A549 (cell line): ENCODE measurements around the gene SLC47A2. TPM values are rescaled to one million over a fixed set of nuclear protein-coding genes. Genes with fewer than 3 reads are reported as not detected.
"Not testable (repeated sequence)": the region's sequence is repeated elsewhere in the genome, so short reads cannot be mapped to it uniquely, and the experiment has no call there.

ENCODE experiments used
- ATAC-seq, 2 experiments: fragments of 200-7000 bp in 1 of 2; fragments of >200 bp in 1 of 2; cut with Nextera tagmentation in 1 of 2; cut with Tn5 transposase in 1 of 2; 3 replicates each; pipeline versions ENCODE4 v1.8.0 to v1.9.1; 2018 to 2020; ENCODE audit warnings: mild to moderate bottlenecking in 1 of 2, moderate library complexity in 1 of 2
- CTCF ChIA-PET: fragments of 300-600 bp; sonication (Branson Sonifier 250); formaldehyde crosslinking; extraction: SDS; loops from one replicate; lab custom pipeline; 2021; ENCODE audit warnings: antibody characterized with exemption, inconsistent platforms; lab: Yijun Ruan, JAX
- POLR2A ChIA-PET: fragments of 350-600 bp; formaldehyde crosslinking; extraction: SDS; loops from one replicate; lab custom pipeline; 2021; ENCODE audit warnings: antibody characterized with exemption, inconsistent platforms; lab: Yijun Ruan, JAX
- DNase-seq, 2 experiments: peaks; one replicate each; pipeline versions ENCODE4 v3.0.0 to v3.0.0-alpha.2; 2011 to 2016; ENCODE audit warnings: low read depth in 1 of 2, low spot score in 1 of 2
- FAIRE-seq: peaks from 2 replicates; lab custom pipeline; 2011; peaks lifted over from hg19 to GRCh38; lab: Jason Lieb, UNC
- H3K27ac ChIP-seq, 2 experiments: fragments of >200 bp; sonication (Bioruptor Twin); formaldehyde crosslinking; 3 replicates each; pipeline ENCODE4 v1.5.1; 2016 to 2017
- H3K4me1 ChIP-seq: fragments of >200 bp; sonication (Bioruptor Twin); formaldehyde crosslinking; 3 replicates; pipeline ENCODE4 v1.6.1; 2016
- H3K4me2 ChIP-seq: fragments of >200 bp; sonication (Bioruptor Twin); formaldehyde crosslinking; 3 replicates; pipeline ENCODE4 v1.6.1; 2016
- H3K4me3 ChIP-seq: fragments of >200 bp; sonication (Bioruptor Twin); formaldehyde crosslinking; 3 replicates; pipeline ENCODE4 v1.5.1; 2016
- H3K9me3 ChIP-seq: fragments of >200 bp; sonication (Bioruptor Twin); formaldehyde crosslinking; 3 replicates; pipeline ENCODE4 v1.6.1; 2016
- CTCF ChIP-seq: fragments of >200 bp; sonication (Bioruptor Twin); formaldehyde crosslinking; IDR thresholded peaks from 3 replicates; pipeline ENCODE4 v1.5.1; 2016
- EHMT2 ChIP-seq: fragments of 200-600 bp; sonication (generic); IDR thresholded peaks from 2 replicates; pipeline ENCODE4 v1.6.1; 2016; ENCODE audit warnings: antibody characterized with exemption, low read depth, mild to moderate bottlenecking, moderate library complexity
- EP300 ChIP-seq, 2 experiments: fragments of >200 bp; sonication (Bioruptor Twin); formaldehyde crosslinking; IDR thresholded peaks; 2 replicates in 1 of 2; 3 replicates in 1 of 2; pipeline ENCODE4 v1.6.1; 2016 to 2017
- FOSB ChIP-seq: fragments of 250-450 bp; sonication (Bioruptor Pico); IDR thresholded peaks from 2 replicates; pipeline ENCODE4 v1.5.0; 2020; ENCODE audit warnings: mild to moderate bottlenecking, moderate library complexity
- JUN ChIP-seq, 2 experiments: fragments of >200 bp; sonication (Bioruptor Twin); formaldehyde crosslinking; IDR thresholded peaks; 2 replicates in 1 of 2; 3 replicates in 1 of 2; pipeline ENCODE4 v1.6.1; 2016 to 2017
- KDM1A ChIP-seq: fragments of 200-600 bp; sonication (generic); IDR thresholded peaks from 2 replicates; pipeline ENCODE4 v1.6.1; 2016; ENCODE audit warnings: low read depth, mild to moderate bottlenecking
- PHF8 ChIP-seq: fragments of 200-600 bp; sonication (generic); IDR thresholded peaks from 2 replicates; pipeline ENCODE4 v1.6.1; 2016; ENCODE audit warnings: low read depth, mild to moderate bottlenecking, antibody characterized with exemption, moderate library complexity, borderline replicate concordance
- POLR2AphosphoS2 ChIP-seq: conservative IDR thresholded peaks from 2 replicates; pipeline ENCODE4 v1.6.1; 2012; ENCODE audit warnings: low read length, improper control_type of control experiment, inconsistent platforms
- RAD21 ChIP-seq, 2 experiments: fragments of >200 bp in 1 of 2; sonication (Bioruptor Twin) in 1 of 2; formaldehyde crosslinking in 1 of 2; IDR thresholded peaks in 1 of 2; conservative IDR thresholded peaks in 1 of 2; 2 replicates in 1 of 2; 3 replicates in 1 of 2; pipeline ENCODE4 v1.6.1; 2012 to 2018; ENCODE audit warnings: inconsistent platforms in 1 of 2
- SMC3 ChIP-seq: fragments of >200 bp; sonication (Bioruptor Twin); formaldehyde crosslinking; IDR thresholded peaks from 3 replicates; pipeline ENCODE4 v1.6.1; 2018; ENCODE audit warnings: inconsistent platforms
- TP53 ChIP-seq: fragments of 250-450 bp; sonication (Bioruptor Pico); IDR thresholded peaks from 2 replicates; pipeline ENCODE4 v1.5.0; 2021; ENCODE audit warnings: mild to moderate bottlenecking, moderate library complexity
- ZFP36 ChIP-seq: fragments of 450-650 bp; IDR thresholded peaks from 2 replicates; pipeline ENCODE4 v1.6.1; 2014; ENCODE audit warnings: borderline replicate concordance; ENCODE audit not compliant: partially characterized antibody
- ZSCAN20 ChIP-seq: fragments of 250-450 bp; sonication (Bioruptor Pico); IDR thresholded peaks from 2 replicates; pipeline ENCODE4 v1.8.0; 2022; ENCODE audit warnings: mild to moderate bottlenecking, moderate library complexity
- WGBS: methylation state at CpG from one replicate; pipeline ENCODE4 v1.1.6; 2017; ENCODE audit errors: missing lambda C conversion rate; 5-methylcytosine and 5-hydroxymethylcytosine counted together
- polyA plus RNA-seq, 4 experiments: library from polyadenylated mRNA; depleted of rRNA in 3 of 4; stranded (reverse); fragments of >200 nt; fragmentation: RNase III in 1 of 4; extraction: RNeasy Plus Mini Kit Qiagen cat#74134 plus additional on column Dnase treatment in 1 of 4; gene quantifications; 2 replicates in 3 of 4; 3 replicates in 1 of 4; pipeline ENCODE4 v1.2.3, GENCODE V29; 2011 to 2017
- TF ChIP-seq, protein P1 (sequence below): IDR thresholded peaks from 2 replicates; pipeline ENCODE4 v1.6.1; 2012

SLC47A2 gene
- polyA plus RNA-seq, 2 of the 4 experiments (the other 2 are of a cell fraction) = 0.13 to 0.27 TPM

DNA sequence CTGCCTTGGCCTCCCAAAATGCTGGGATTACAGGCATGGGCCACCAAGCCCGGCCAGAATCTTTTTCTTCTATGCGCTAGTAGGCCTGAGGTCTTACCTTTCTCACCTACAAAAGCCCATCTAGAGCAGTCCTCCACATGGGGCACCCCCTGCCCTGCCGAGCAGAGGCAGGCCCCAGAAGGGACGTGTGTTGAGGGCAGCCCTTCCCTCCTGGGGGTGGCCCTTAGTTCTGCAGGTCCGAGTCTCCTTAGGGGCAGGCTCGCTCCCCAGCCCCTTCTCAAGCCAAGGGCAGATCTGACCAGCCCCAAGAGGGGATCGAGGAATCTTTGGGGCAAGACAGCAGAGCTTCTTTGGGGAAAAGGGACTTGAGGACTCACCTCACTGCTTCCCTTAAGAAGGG, 49.6 kb upstream of the SLC47A2 start (continued):
- no peak for TF ChIP-seq ZFP36
- no peak for TF ChIP-seq FOSB (CRISPR knock-in tag)

DNA sequence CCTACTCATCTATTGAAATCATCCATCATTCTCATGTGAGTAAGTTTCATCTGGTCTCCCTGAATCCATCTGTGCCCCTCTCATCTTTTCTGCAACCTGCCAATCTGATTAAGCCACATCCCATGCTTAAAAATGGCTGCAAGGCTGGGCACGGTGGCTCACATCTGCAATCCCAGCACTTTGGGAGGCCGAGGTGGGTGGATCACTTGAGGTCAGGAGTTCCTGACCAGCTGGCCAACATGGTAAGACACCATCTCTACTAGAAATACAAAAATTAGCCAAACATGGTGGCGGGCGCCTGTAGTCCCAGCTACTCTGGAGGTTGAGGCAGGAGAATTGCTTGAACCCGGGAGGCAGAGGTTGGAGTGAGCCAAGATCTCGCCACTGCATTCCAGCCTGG, 47.6 kb upstream of the SLC47A2 start:
- CTCF ChIA-PET = interaction anchor here (1.2 to 22.4 kb wide), 17 partner anchors 13 to 406 kb away, joined by 3 to 681 read pairs (median 22); partner anchors contain the start of genes ALDH3A1, ALDH3A2, B9D1 and SLC47A2
- FAIRE-seq = not testable (repeated sequence)
- POLR2A ChIA-PET = interaction anchor here (0.5 to 3.5 kb wide), 6 partner anchors 11 to 397 kb away, joined by 4 to 30 read pairs (median 8); partner anchors contain the start of gene ALDH3A2

DNA sequence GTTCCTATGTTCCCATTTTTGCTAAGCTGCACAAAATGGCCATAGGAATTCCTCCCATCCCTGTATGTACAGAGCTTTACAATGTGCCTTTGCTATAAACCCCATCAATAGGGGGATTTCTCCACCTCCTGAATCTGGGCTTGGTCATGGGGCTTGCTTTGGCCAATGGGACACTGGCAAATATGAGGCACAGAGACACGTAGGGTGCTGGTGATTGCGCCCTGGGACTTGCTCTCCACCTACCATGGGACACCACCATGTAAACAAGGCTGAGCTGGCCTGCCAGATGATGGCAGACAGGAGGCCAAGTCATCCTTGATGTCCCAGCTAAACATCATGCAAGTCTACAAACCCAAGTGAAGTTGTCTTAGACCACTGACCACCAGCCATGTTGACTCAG, 47.0 kb upstream of the SLC47A2 start:
- no peak for ATAC-seq
- ChIA-PET CTCF (interaction anchor here (1.0 to 22.4 kb wide), 38 partner anchors 9 to 409 kb away, joined by 3 to 681 read pairs (median 7); partner anchors contain the start of genes ALDH3A1, ALDH3A2, B9D1 and SLC47A2), POLR2A (interaction anchor here (0.5 to 3.5 kb wide), 7 partner anchors 10 to 396 kb away, joined by 4 to 30 read pairs (median 21); partner anchors contain the start of genes ALDH3A1, ALDH3A2 and MAPK7)
- Histone ChIP-seq H3K9me3 (no peaks in the 10 kb centered on the region), H3K4me3 (no peak overlapping the region), H3K4me2 (no peak overlapping the region), H3K27ac (peak overlapping the region in 1 of 2 experiments; percentile 98; a peak in 3 of 6 replicates), H3K4me1 (peaks cover 10% of the 10 kb centered on the region)
- WGBS = 100% methylated on average over 2 of the region's 2 CpGs
- no peak for FAIRE-seq
- no peak for TF ChIP-seq TP53 (CRISPR knock-in tag)
- no peak for TF ChIP-seq EHMT2
- no peak for TF ChIP-seq PHF8
- TF ChIP-seq KDM1A = no peak
- TF ChIP-seq, all 56 proteins: peak for 0
- no peak for DNase-seq

More for the DNA sequence above, 47.6 kb upstream of the SLC47A2 start:
- Histone ChIP-seq H3K4me1 (peaks cover 10% of the 10 kb centered on the region), H3K27ac (peak overlapping the region in 1 of 2 experiments; percentile 4; a peak in 1 of 6 replicates)
- not testable (repeated sequence) for DNase-seq, ATAC-seq, H3K4me3 ChIP-seq, H3K4me2 ChIP-seq, H3K9me3 ChIP-seq
- WGBS = 94% methylated on average over 6 of the region's 6 CpGs

DNA sequence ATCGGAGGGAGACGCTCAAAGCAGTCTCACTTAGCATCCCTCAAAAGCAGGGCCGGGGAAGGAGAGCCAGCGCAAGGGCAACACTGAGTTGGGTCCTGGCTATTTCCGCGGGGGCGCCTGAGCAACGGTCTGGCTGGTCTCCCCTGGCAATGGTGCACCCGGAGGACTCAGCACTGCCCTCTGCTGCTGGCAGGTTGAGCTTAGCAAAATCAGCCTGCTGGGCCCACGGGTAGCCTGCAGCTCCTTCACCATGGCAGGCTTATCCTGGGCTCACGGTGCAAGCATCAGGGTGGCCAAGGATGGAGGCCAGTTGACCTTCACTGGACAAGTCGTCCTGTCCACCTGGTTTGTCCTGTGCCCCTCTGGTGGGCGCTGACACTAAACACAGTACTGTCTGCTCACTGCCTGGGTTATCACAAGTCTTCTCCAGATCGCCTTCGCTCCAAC, 46.2 kb upstream of the SLC47A2 start:
- FAIRE-seq (peak; percentile 49), DNase-seq (peak; percentile 84 to 97), ATAC-seq (peak; percentile 85 to 90)
- POLR2A ChIA-PET = interaction anchor here (0.6 to 3.5 kb wide), 12 partner anchors 10 to 400 kb away, joined by 3 to 30 read pairs (median 7); partner anchors contain the start of genes ALDH3A1, ALDH3A2, B9D1 and MAPK7
- TF ChIP-seq CTCF (peak; percentile 91), POLR2AphosphoS2 (no peak), SMC3 (peak; percentile 97), RAD21 (conservative IDR thresholded peaks at IDR 0.05 in 1 of 2, IDR thresholded peaks at IDR 0.05 in 1 of 2) (peak; percentile 86 to 91), ZSCAN20 (CRISPR knock-in tag) (no peak), EP300 (IDR thresholded peaks at IDR 0.05) (no peak), JUN (IDR thresholded peaks at IDR 0.05) (peak in 1 of 2 experiments; percentile 26; a peak in 1 of 5 replicates)
- TF ChIP-seq, protein P1, sequence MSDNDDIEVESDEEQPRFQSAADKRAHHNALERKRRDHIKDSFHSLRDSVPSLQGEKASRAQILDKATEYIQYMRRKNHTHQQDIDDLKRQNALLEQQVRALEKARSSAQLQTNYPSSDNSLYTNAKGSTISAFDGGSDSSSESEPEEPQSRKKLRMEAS = peak; percentile 59
- H3K4me3 ChIP-seq = no peak overlapping the region
- WGBS = 17% methylated on average over 15 of the region's 15 CpGs
- H3K4me1 ChIP-seq = peaks cover 10% of the 10 kb centered on the region
- no peaks in the 10 kb centered on the region for H3K9me3 ChIP-seq
- CTCF ChIA-PET = interaction anchor here (0.5 to 22.4 kb wide), 78 partner anchors 9 to 489 kb away, joined by 3 to 681 read pairs (median 5); partner anchors contain the start of genes ALDH3A1, ALDH3A2, B9D1 and MAPK7
- peak overlapping the region; percentile 75 to 98 for H3K27ac ChIP-seq
- H3K4me2 ChIP-seq = peak overlapping the region; percentile 64
